ENCODE measurements around the gene SFTPB. TPM values are rescaled to one million over a fixed set of nuclear protein-coding genes. Genes with fewer than 3 reads are reported as not detected.
"Not testable (repeated sequence)": the region's sequence is repeated elsewhere in the genome, so short reads cannot be mapped to it uniquely, and the experiment has no call there.

The SFTPB gene
- total RNA-seq, 1 experiment from 2014 or later: 0.26 TPM

GRCh38 chr2:85662899-85663593, 5.0 kb downstream of the SFTPB start:
- H3K27ac Mint-ChIP-seq (ENCODE audit: low read depth, unreplicated experiment): no peak overlapping the region

DNA sequence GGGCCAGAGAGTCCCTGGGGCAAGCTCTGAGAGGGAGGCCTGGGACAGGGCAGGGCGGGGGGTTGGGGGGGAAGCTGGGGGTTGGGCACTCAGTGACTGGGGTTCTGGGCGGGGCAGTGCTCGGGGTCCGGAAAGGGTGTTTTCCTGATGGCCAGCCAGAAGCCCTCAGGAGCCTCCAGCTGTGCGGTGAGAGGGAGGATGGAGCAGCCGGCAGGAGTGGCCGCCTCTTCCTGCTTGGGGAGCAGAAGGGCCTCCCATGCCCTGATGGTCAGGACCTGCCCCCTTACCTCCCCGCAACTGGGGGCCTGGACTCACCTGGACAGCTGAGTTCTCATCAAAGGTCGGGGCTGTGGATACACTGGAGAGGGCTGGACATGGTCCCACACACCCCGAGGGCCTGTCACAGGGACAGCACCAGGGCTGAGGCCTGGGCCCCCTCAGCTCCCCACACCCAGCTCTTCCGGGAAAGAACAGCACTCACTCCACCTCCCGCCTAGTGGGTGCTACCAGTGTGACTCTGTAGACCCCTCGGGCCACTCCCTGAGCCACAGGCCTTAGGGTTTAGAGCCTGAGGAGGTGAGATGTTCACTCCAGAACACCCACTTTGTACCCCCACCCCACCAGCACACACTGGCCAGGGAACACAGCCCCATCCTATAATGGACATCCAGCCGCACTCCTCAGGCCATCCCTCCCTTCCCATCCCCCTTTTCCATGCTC, 6.7 kb downstream of the SFTPB start:
- ChIA-PET POLR2A (interaction anchor here (0.6 to 0.7 kb wide), 2 partner anchors 48 to 118 kb away, joined by 3 read pairs; no protein-coding TSS in a partner anchor), CTCF (interaction anchor here (0.8 to 3.6 kb wide), 3 partner anchors 13 to 418 kb away, joined by 3 to 11 read pairs (median 4); no protein-coding TSS in a partner anchor)
- H3K36me3 Mint-ChIP-seq (ENCODE audit: insufficient read depth, unreplicated experiment): peaks cover 11% of the 10 kb centered on the region
- no peak overlapping the region for H3K27ac Mint-ChIP-seq (ENCODE audit: low read depth, unreplicated experiment)
- H3K27me3 Mint-ChIP-seq (ENCODE audit: insufficient read depth, unreplicated experiment): no peaks in the 10 kb centered on the region
- no peak overlapping the region for H3K4me3 Mint-ChIP-seq (ENCODE audit: unreplicated experiment)
- no peaks in the 10 kb centered on the region for H3K9me3 Mint-ChIP-seq (ENCODE audit: unreplicated experiment)
- DNase-seq (ENCODE audit: unreplicated experiment): no peak
- TF ChIP-seq, protein P1, sequence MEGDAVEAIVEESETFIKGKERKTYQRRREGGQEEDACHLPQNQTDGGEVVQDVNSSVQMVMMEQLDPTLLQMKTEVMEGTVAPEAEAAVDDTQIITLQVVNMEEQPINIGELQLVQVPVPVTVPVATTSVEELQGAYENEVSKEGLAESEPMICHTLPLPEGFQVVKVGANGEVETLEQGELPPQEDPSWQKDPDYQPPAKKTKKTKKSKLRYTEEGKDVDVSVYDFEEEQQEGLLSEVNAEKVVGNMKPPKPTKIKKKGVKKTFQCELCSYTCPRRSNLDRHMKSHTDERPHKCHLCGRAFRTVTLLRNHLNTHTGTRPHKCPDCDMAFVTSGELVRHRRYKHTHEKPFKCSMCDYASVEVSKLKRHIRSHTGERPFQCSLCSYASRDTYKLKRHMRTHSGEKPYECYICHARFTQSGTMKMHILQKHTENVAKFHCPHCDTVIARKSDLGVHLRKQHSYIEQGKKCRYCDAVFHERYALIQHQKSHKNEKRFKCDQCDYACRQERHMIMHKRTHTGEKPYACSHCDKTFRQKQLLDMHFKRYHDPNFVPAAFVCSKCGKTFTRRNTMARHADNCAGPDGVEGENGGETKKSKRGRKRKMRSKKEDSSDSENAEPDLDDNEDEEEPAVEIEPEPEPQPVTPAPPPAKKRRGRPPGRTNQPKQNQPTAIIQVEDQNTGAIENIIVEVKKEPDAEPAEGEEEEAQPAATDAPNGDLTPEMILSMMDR (IDR thresholded peaks at IDR 0.05; ENCODE audit: unreplicated experiment): no peak
- intact Hi-C loops (cut with micrococcal nuclease): no loop called here
- BruUV-seq (replicated peaks): no TSS peak
- peaks cover 4% of the 10 kb centered on the region for H3K4me1 Mint-ChIP-seq (ENCODE audit: insufficient read depth, unreplicated experiment)

More at GRCh38 chr2:85662899-85663593, 5.0 kb downstream of the SFTPB start:
- Mint-ChIP-seq H3K4me1 (ENCODE audit: insufficient read depth, unreplicated experiment) (peaks cover 4% of the 10 kb centered on the region), H3K27me3 (ENCODE audit: insufficient read depth, unreplicated experiment) (no peaks in the 10 kb centered on the region), H3K36me3 (ENCODE audit: insufficient read depth, unreplicated experiment) (peaks cover 11% of the 10 kb centered on the region), H3K9me3 (ENCODE audit: unreplicated experiment) (no peaks in the 10 kb centered on the region), H3K4me3 (ENCODE audit: unreplicated experiment) (no peak overlapping the region)
- ChIA-PET CTCF (no interaction called here), POLR2A (no interaction called here)
- peak; percentile 97 for DNase-seq (ENCODE audit: unreplicated experiment)
- TF ChIP-seq, protein P1 (IDR thresholded peaks at IDR 0.05; ENCODE audit: unreplicated experiment): no peak
- no TSS peak for BruUV-seq (replicated peaks)
- intact Hi-C loops (cut with micrococcal nuclease): no loop called here

GRCh38 chr2:85660725-85661124, 7.3 kb downstream of the SFTPB start:
- H3K27me3 Mint-ChIP-seq (ENCODE audit: insufficient read depth, unreplicated experiment): no peaks in the 10 kb centered on the region
- H3K9me3 Mint-ChIP-seq (ENCODE audit: unreplicated experiment): no peaks in the 10 kb centered on the region
- ChIA-PET CTCF (interaction anchor here (0.7 to 3.6 kb wide), 5 partner anchors 12 to 419 kb away, joined by 3 to 12 read pairs (median 4); no protein-coding TSS in a partner anchor), POLR2A (interaction anchor here (0.6 kb wide), 1 partner anchor 118 kb away, joined by 3 read pairs; no protein-coding TSS in a partner anchor)
- intact Hi-C loops (cut with micrococcal nuclease): no loop called here
- TF ChIP-seq, protein P1 (IDR thresholded peaks at IDR 0.05; ENCODE audit: unreplicated experiment): no peak
- H3K27ac Mint-ChIP-seq (ENCODE audit: low read depth, unreplicated experiment): no peak overlapping the region
- peaks cover 11% of the 10 kb centered on the region for H3K36me3 Mint-ChIP-seq (ENCODE audit: insufficient read depth, unreplicated experiment)
- no TSS peak for BruUV-seq (replicated peaks)
- peaks cover 4% of the 10 kb centered on the region for H3K4me1 Mint-ChIP-seq (ENCODE audit: insufficient read depth, unreplicated experiment)
- no peak overlapping the region for H3K4me3 Mint-ChIP-seq (ENCODE audit: unreplicated experiment)
- DNase-seq (ENCODE audit: unreplicated experiment): no peak

GRCh38 chr2:85660301-85660700, 7.7 kb downstream of the SFTPB start:
- DNase-seq (ENCODE audit: unreplicated experiment); H3K9me3 Mint-ChIP-seq (ENCODE audit: unreplicated experiment); H3K4me3 Mint-ChIP-seq (ENCODE audit: unreplicated experiment); H3K27ac Mint-ChIP-seq (ENCODE audit: low read depth, unreplicated experiment); H3K27me3 Mint-ChIP-seq (ENCODE audit: insufficient read depth, unreplicated experiment); intact Hi-C loops (cut with micrococcal nuclease); BruUV-seq (replicated peaks); POLR2A ChIA-PET; H3K4me1 Mint-ChIP-seq (ENCODE audit: insufficient read depth, unreplicated experiment): not testable (repeated sequence)
- CTCF ChIA-PET: interaction anchor here (0.7 to 5.4 kb wide), 5 partner anchors 12 to 46 kb away, joined by 3 to 35 read pairs (median 11); no protein-coding TSS in a partner anchor
- peaks cover 14% of the 10 kb centered on the region for H3K36me3 Mint-ChIP-seq (ENCODE audit: insufficient read depth, unreplicated experiment)
